ENCODE measurements around the gene FBXO2. TPM values are rescaled to one million over a fixed set of nuclear protein-coding genes. Genes with fewer than 3 reads are reported as not detected.

FBXO2 gene, protein sequence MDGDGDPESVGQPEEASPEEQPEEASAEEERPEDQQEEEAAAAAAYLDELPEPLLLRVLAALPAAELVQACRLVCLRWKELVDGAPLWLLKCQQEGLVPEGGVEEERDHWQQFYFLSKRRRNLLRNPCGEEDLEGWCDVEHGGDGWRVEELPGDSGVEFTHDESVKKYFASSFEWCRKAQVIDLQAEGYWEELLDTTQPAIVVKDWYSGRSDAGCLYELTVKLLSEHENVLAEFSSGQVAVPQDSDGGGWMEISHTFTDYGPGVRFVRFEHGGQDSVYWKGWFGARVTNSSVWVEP
- not detected in 2 replicates for total RNA-seq (2014; rRNA removed; shearing (Covaris generic))

DNA sequence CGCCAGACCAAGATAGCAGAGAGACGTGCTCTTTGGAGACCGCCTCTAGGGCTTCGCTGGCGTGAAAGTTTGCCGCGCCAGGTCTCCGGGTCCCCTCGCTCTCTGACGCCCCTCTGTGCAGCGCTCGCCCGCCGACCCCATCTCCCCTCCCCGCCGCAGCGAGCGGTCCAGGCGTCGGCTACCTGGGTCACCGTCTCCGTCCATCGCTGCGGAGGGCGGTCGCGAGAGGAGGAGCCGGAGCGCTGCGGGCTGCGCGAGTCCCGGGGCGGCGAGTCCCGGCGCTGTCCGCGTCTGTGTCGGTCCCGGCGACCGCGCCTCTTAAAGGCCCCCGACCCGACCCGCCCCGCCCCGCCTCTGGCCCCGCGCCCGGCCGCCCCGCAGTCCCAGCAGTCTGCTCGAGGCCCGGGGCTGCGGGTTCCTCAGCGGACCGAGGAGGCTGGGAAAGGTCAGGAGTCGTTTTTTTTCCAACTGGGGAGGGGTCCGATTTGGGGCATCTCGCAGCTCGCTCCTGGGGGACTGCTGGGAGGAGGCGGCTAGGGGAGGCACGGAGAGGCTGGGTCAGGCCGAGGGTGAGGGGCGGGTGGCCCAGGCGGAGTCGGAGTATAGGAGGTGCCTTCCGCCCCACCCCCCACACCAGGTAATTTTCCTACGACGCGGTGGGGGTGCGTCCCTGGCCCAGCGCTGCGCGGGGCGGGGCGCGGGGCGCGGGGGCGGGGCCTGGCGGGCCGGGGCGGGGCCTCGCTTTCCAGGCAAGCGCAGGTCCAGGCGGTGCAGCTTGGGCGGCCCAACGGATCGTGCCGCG is at the start of gene FBXO2, which contains the start of gene FBXO44:
Gene FBXO2 (minus strand): TSS at position 293 of the 802 bp plus-strand sequence. CDS start 89 bp downstream, at position 204.
Gene FBXO44 (plus strand): TSS at position 741 of the 802 bp plus-strand sequence. CDS start 959 bp downstream, outside the sequence.
- no peak for DNase-seq (ENCODE audit: low spot score)

DNA sequence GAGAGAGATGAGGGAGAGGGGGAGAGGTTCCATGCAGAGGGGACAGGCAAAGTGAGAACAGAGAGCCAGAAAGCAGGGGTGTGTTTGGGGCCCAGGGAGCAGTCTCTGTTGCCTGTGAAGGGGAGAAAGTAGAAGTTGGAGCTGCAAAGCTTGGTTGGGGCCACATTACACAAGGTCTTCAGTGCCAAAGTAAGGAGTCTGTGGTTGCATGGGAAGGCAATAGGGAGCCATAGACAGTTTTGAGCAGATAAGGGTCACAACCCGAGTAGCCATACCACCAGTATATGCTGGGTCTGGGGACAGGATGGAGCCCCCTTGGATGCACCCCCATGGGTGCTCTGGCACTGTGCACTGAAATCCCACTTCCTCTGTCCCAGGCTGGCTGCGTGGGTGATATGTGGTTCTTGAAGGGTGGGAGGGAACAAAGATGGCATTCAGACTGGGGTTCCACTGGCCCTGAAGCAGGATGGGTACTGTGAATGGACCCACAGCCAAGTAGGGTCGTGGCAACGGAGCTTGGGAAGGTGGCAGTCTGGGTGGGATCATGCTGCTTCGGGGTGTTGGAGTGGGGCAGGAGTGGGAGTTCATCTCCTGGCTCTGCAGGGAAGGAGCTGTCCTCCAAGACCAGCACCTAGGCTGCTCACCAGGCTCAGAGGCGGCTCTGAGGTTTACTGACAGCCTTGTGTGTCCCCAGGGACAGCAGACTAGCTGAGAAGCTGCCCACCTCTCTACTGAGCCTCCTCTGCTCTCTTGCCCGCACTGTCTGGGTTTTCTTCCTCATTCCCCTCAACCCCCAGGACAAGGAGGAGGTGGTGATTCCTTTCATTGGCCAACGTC is 49.3 kb upstream of the FBXO2 start:
- DNase-seq (ENCODE audit: low spot score): no peak

DNA sequence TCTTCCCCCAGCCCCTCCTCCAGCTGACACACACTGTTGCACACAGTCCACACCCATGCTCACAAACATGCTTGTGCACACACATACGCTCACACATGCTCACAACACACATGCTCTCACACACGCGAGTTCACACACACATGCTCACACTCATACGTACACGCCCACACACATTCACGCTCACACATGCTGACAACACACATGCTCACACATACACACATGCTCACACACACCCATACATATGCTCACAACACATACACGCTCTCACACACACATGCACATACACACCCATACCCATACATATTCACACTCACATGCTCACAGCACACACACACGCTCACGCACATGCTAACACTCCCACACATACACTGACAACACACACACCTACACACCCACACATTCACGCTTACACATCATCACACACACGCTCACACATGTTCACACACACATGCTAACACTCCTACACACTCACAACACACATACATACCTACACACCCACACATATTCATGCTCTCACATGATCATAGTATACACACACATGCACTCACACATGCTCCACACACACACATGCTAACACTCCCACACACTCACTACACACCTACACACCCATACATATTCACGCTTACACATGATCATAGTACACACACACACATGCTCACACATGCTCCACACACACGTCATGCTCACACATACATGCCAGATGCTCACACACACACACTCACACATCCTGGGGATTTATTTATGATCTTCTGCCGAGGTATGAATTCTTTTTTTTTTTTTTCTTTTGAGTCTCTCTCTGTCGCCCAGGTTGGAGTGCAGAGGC is 48.0 kb upstream of the FBXO2 start:
- no peak for DNase-seq (ENCODE audit: low spot score)

DNA sequence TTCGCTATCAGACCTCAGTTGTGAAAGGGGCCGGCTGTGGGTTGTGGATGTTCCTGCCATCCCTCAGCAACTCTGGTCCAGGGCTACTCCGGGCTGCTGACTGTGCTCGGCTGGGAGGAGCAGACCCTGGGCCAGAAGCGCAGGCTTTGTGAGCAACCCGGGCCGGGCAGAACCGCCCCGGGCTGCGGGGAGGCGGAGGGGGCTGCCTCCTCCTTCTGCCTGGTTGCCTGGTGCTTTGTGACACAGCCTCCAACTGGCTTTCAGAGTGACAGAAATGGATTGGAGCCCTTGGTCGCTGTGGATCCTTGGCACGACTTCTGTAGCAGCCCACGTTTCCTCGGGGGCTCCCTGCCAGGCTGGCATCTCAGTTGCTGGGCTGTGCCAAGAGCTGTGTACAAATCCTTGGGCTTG is 47.3 kb upstream of the FBXO2 start:
- no peak for DNase-seq (ENCODE audit: low spot score)

DNA sequence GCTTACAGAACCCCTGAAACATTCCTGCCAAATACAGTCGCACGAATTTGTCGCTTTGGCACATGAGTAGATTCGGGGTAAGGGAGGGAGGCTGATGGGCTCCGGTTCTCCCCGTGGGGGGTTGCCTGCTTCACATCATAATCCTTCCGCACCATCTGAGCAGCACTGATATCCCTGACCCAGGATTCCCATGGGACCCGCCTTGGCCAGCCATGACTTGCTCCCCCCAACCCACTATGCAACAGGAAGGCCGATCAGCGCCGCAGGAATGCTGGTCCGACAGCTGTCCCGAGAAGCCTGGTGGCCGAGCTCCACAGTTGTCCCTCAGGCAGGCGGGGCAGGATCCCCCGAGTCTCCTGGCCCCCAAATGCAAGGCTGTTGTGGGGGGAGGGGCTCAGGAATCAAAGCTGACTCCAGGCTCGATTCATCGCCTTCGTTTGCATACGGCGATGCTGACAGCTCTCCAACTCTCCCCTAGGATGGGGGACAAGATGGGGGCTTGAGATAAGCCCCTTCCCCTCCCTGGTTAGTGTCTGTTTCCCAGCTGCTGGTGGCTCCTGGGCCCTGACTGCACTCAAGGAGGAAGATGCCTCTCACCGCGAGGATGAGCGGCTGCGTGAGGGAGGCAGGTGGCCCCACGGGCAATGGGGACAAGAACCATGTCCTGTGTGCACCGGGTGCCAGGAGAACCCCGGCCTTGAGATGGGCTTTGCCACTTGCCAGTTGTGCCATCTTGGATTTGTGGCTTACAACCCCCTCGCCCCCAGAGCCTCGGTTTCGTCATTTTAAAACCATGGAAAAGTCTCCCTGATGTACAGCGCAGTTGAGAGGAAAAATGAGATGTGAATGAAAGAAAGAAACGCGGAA is 46.6 kb upstream of the FBXO2 start:
- DNase-seq (ENCODE audit: low spot score): no peak

DNA sequence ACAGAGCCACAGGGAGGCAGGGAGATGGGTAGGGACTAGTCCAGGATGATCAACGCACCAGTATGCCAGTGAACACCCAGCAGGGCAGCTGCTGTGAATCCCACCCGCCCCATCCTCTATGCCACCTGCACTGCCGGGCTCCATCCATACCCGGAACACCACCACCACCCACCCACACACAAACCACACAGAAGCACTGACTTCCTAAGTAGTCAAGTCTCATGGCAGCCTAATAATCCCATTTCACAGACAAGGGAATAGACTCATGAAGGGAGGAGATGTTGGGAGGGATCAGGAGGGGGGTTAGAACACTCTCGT is 43.6 kb upstream of the FBXO2 start:
- no peak for DNase-seq (ENCODE audit: low spot score)

DNA sequence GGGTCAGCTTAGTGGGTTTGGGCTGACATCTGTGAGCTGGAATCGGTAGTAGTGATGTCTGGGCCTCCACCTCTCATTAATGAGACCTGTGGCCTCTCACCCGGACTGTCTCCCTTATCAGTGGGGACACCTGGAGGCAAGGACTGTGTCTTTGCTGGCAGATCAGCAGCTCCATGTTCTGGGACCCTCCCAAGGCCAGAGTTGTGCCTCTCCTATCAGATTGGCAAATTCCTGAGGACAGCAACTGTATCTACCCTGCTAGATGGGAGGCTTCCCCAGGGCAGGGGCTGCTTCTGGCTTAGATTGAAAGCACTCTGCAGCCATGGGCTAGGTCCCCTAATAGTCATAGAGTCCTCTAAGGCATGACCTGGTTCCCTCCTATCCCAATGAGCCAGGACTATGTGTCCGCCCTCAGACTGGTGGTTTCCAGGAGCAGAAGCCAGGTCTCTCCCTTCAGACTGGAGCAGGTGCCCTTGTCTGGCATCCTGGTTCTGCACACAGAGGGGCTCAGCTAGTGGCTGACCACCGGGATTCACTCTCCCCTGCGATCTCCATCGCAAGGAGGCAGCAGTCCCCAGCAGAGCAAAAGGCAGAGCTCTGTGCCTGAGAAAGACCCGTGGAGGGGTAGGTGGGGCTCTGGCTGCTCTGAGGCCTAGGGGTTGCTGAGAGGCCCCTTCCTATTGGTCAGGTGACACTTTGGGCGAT is 43.1 kb upstream of the FBXO2 start:
- DNase-seq (ENCODE audit: low spot score): no peak

DNA sequence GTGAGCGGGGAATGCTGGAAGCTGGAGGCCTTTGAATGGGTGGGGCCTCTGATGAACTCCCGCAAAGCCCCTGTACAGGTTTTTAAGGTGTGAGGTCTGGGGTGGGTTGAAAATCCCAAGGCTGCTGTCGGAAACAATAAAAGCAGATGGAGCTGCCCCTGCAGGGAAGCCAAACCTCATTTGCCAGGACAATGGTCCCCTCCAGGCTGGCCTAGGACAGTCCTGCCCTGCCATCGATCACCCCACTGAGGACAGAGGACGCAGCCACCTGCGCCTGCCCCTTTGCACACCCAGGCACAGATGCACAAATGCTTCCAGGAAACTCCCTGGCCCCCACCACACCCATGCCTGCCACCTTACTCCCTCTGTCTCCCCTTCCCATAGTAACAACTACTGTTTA is 41.6 kb upstream of the FBXO2 start:
- DNase-seq (ENCODE audit: low spot score): no peak

DNA sequence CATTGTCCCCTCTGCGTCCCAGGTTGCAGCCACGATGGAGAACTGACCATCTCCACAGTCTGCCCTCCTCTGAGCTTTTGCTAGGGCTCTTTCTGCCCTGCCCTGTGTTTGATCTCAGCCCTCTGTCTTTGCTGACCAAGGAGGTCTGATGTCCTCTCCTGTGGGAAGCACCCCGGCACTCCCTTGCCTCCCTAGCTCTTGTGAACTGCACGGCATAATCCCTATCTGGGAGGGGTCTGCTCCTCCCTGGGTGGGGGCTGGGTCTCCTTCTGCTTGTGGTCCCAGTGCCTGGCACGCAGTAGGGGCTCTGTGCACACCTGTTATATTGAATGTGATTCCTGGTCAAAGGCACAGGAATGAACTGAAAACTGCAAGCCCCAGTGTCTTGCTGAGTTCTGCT is 39.7 kb upstream of the FBXO2 start:
- DNase-seq (ENCODE audit: low spot score): no peak

DNA sequence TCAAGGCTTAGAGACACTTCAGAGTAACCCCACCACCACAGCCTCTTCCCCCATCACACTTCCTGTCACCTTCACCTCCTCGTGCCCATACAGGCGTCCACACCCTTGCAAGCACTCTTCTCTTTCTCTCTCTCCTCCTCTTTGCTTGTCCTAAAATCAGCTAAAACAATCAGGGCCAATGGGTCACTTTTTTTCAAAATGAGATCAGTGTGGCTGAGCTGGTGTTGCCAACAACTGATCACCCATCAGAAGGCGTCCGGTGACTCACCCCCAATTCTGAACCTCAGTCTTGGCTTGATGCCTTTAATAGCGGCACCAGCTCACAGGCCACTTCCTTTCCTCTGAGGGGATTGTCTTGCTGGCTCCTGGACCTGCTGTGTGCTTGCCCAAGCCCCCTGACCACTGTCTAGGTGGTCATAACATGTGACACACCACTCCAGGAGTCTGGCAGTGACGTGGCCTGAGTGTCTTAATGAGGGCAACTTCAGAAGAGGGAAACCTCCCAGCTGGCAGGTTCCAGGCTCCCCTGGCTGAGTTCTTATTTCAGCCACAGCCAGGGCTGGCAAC is 38.9 kb upstream of the FBXO2 start:
- no peak for DNase-seq (ENCODE audit: low spot score)

DNA sequence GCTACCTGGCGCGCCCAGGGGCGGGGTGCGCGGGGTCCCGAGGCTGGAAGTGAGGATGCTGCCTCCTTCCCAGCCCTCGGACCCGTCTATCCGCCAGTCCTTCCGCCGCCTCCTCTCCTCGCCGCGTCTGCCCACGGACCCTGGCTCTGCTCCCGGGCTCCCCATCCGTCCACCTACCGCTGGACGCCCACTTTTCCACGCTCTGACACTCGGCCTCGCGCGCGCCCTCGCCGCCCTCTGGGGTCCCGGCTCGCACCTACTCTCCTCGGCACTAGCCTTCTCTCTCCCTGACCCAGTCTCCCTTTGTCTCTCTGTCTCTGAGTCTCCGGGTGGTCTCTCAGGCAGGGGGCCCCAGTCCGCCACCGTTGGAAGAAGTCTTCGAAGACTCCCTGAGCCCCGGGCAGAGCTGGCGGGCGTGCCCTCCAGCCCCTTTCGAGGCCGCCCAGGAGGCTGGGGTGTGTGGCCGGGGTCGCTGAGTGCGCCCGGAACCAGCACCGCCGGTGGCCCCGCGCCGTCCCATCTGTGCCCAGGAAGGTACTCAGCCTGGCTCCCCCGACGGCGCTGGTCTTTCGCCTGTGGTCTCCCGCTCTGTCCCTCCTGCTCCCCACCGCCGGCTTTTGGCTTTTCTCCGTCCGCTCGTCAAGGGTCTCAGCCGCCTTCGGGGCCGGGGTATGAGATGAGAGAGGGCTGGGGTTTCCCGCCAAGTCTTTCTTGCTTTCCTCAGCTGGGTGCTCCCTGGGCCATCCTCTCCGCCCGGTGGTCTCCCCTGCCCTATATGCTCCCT is 37.9 kb upstream of the FBXO2 start:
- no peak for DNase-seq (ENCODE audit: low spot score)

DNA sequence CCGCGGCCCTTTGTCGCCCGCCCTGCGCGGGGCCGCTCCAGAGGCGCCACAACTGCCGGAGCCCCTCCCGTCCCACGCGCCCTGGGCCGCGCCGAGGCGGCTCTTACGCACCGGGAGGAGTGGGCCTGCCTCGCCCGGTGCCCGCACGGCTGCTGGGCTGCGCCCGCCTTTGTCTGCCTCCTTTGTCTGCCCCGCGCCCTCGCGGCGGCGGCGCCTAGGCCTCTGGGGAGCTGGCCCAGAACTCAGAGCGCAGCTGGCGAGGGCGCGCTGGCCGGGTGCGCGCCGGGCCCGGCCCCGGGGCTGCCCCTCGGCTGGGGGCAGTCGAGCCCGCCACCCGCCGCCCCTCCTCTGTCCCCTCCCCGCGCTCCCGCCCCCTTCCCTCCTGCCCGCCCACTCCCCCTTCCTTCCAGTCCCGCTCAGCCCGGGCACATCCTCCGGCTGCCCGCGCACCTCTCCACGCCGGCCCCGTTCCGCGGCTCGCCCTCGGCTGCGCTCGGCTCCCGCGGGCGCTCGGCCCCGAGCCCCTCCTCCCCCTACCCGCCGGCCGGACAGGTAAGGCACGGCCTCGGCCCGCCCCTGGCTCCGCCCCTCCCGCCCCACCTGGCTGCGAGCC is 37.2 kb upstream of the FBXO2 start, which contains the start of gene DRAXIN:
Gene DRAXIN (plus strand): TSS at position 409 of the 613 bp plus-strand sequence. CDS start 14,549 bp downstream, outside the sequence.
- DNase-seq (ENCODE audit: low spot score): no peak

DNA sequence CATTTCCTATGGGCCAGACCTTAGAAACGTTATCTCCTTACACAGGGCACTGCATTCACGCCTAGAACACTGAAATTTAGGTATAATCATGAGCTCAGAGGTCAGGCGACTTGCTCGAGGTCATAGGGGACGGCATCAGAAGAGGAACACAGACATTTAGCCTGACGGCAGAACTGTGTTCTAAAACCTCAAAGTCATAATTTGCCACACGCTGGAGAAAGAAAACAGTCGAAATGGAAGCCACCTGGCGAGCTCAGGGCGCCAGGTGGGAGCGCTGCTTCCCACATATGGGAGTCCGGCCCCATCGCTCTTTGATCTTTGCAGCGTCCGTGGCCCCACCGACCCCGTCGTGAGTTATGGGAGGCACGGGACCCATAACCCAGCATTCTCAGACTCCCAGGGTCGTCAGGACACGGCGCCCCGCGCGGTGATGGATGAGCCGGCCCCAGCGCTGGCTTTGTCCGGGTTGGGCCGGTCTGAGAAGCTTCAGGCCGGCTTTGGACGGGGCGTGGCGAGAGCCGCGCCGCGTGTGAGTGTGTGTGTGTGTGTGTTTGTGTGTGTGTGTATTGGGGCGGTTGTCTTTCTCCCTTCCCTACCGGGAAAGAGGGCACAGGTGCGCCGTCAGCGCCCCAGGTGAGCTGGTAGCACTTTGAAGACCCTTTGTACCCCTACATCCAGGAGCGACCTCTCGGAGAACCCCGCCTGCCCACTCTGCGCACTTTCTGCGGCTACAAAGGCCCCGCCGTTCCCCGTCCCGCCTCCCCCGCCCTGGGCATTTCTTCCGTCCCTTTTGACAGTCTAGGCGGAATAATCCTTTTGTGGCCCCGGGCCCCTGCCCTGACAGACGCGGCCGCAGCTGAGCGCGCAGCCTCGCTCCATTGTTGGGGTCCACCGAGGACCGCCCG is 36.4 kb upstream of the FBXO2 start:
- no peak for DNase-seq (ENCODE audit: low spot score)

DNA sequence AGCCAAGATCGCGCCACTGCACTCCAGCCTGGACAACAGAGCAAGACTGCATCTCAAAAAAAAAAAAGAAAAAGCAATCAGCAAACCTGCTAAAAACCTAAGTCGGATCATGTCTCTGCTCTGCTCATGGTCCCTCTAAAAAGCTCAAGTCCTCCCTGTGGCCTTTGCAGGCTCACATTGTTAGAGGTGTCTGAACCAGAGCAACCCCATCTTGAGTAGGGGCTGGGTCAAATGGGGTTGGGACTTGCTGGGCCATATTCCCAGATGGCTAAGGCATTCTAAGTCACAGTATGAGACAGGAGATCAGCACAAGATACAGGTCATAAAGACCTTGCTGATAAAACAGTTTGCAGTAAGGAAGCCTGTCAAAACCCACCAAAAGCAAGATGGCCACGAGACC is 34.3 kb upstream of the FBXO2 start:
- no peak for DNase-seq (ENCODE audit: low spot score)

DNA sequence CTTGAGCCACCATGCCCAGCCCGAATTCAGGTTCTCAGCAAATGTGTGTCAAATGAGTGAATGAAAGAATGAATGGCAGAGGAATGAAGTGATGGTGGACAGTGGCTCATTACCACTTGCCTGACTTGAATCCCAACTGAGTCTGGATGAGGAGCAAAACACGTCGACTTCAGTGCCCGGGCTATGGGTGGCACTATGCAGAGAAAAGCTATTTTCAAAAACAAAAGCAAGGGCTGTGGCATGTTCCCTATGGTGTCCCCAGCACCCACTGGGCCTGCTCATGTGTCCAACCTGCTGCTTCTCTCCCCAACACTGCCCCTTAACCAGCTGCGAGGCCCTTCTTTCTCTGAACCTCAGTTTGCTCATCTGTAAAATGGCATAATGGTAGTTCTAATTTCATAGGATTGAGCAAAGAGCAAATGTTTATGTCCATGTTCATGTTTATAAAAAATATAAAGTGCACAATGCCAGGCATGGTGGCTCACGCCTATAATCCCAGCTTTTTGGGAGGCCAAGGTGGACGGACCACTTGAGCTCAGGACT is 31.1 kb upstream of the FBXO2 start:
- DNase-seq (ENCODE audit: low spot score): no peak

DNA sequence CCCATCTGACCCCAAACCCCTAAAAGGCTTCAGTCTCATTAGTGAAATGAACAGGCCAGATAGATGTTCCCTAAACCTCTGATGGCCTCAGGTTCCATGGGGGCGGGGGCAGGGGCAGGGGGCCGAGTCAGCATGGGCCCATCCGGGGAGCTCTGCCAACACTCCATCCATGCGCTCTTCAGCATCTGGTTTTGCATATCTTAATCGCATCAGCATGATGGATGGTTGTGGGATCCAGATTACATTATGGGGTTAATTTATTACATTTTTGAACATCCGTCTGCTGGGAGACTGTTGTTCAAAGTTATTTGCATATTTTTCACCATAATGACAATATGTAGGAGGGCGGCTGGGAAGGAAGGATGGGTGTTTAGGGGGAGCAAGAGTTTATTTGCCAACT is 29.8 kb upstream of the FBXO2 start:
- no peak for DNase-seq (ENCODE audit: low spot score)

DNA sequence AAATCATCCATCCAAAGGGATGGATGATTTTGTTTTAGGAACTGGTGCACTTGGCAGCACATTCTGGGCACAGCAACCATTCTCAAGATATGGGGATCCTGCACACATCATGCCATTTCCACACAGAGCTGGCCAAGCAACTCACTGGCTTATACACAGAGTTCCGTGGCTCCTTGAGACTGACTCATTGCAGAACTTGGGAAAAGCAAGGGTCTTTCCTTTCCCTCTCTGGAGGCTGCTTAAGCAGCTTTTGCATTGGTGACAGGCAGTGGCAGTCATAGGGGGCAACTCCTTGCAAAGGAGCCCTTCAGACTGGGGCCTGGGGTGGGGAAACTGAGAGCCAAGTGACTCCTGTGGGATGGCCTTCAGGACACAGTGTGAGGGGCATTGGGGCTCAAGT is 28.6 kb upstream of the FBXO2 start:
- no peak for DNase-seq (ENCODE audit: low spot score)

Data from HT-29 (cell line).